Measurements from ENCODE around the gene LIMS1. TPM values are rescaled to one million over a fixed set of nuclear protein-coding genes. Genes with fewer than 3 reads are reported as not detected.
"Not testable (repeated sequence)": the region's sequence is repeated elsewhere in the genome, so short reads cannot be mapped to it uniquely, and the experiment has no call there.

Gene LIMS1
- polyA plus RNA-seq, 3 donors, result 15.8 to 64.4 (median 40.0) TPM

DNA sequence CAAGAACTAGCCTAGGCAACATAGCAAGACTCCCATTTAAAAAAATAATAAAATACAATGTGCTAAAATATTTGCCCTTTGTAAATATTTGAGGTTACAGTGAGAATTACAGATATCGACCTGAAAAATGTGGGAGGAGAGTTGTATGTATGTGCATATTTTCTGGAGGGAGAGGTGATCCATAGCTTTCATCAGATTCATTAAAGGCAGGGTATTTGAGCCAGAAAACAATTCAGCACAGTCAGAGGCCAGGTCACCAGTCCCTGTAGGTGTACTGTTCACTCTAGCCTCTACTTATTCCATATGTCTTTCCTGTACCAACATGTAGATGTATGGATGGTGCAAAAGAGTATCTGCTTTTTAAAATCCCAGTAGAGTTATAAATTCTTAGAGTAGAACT lies 136.0 kb downstream of the LIMS1 start:
- H3K27ac ChIP-seq (ENCODE audit: low read depth, low read length), result not testable (repeated sequence)
- WGBS, 3 donors, result 25 to 81% (median 50%) methylated on average over 1 of the region's 1 CpG

DNA sequence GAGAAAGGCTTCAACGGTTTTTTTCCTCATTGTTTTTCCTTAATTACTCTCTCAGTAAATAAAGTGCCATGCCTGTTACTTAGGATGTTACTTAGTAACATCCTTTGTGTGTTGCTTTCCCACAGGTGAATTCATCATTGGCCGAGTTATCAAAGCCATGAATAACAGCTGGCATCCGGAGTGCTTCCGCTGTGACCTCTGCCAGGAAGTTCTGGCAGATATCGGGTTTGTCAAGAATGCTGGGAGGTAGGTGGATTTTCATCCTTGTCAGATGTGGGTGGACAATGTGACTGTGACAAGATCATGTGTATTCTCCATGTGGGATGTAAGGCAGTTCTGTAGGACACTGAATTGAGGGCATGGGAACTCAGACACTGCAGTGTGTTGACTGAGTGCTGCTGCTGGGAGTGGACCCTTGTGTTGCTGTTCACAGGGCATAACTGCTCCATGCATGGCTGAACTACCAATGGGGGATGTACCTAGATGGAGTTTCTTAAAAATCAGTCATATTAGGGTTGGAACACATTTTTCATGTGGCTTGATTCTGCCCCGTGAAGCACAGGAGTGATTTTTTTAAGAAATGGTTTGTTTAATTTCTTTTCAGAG lies 138.0 kb downstream of the LIMS1 start:
- not testable (repeated sequence) for H3K27ac ChIP-seq (ENCODE audit: low read depth, low read length)
- WGBS, 3 donors, result 33 to 37% methylated on average over 1 of the region's 6 CpGs; no CpG with 5 or more reads in 1 of the 3 donors

DNA sequence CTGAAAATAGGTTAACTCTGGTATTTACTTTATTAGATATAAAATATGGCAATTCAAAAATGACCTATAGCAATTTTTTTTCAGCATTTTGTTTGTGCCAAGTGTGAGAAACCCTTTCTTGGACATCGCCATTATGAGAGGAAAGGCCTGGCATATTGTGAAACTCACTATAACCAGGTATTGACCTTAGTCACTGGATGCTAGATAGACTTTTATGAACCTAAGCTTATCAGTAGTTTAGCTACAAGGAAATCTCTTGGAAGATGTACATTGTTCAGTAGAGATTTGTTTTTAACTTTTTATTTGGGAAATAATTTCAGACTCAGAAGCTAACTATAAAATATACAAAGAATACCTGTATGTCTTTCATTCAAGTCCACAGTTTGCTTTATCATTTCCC lies 142.3 kb downstream of the LIMS1 start:
- H3K27ac ChIP-seq (ENCODE audit: low read depth, low read length), result not testable (repeated sequence)
- 100% methylated on average over 1 of the region's 1 CpG; no CpG with 5 or more reads in 2 of the 3 donors for WGBS, 3 donors

DNA sequence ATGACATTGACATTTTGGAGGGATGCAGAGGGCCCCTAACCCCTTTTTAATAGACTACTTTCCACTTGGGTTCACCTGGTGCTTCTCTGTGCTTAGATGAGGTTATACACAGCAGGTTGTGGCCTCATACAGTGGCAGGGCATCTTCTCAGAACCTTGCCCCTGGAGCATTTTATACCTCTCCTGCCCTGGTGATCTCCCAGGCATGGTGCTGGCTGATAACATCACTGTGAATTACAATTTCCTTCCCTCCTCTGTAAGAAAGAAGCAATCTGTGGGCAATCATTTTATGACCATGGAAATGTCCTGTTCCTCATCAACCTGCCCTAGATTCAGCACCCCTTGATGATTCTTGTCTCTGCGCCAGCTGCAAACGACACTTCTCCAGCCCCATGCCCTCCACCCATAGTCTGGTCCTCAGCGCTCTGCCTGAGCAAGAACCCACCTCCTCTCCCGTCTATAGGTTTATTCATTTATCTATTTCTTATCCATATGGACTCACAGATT lies 143.0 kb downstream of the LIMS1 start:
- H3K27ac ChIP-seq (ENCODE audit: low read depth, low read length), result not testable (repeated sequence)
- WGBS, 3 donors, result 66 to 77% (median 75%) methylated on average over 4 of the region's 4 CpGs

DNA sequence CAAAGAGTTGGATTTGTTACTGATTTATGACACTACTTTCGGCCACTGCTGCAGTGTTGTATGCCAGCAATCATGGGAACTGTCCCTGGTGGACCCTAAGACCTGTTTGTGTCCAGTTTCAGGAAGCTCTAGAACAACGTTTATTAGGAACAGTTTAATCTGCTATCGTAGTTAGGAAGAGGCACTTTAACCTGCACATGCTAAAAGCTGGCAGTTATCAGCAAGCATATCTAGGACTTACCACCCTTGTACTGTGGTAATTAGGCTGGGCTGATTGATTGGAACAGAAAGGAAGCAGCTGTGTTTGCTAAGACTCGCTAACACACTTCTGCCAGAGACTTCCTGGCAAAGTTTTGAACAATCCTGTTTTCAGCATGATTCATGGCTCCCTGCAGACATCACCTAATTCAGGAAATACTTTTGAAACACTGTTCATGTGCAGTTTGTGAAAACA lies 144.0 kb downstream of the LIMS1 start:
- WGBS, 3 donors, result 6 to 15% (median 11%) methylated on average over 4 of the region's 4 CpGs
- H3K27ac ChIP-seq (ENCODE audit: low read depth, low read length), result not testable (repeated sequence)

DNA sequence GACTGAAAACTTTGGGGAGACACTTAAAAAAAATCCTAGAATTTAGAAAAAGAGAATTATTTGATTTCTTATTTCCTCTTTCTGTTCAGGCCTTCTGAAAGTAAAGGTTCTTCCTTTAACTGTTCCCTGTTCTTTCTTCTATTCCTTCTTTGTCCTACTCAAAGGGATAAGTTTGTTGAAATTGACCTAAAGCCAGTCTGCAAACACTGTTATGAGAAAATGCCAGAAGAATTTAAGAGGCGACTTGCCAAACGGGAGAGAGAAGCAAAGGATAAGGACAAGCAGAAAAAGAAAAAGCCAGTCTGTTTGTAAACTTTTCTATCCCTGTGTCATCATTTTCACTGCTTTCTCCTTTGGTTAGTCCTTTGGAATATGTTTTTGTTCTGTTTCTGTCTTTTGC lies 146.5 kb downstream of the LIMS1 start:
- not testable (repeated sequence) for H3K27ac ChIP-seq (ENCODE audit: low read depth, low read length)
- no CpG with 5 or more reads among the region's 2 CpGs for WGBS, 3 donors

DNA sequence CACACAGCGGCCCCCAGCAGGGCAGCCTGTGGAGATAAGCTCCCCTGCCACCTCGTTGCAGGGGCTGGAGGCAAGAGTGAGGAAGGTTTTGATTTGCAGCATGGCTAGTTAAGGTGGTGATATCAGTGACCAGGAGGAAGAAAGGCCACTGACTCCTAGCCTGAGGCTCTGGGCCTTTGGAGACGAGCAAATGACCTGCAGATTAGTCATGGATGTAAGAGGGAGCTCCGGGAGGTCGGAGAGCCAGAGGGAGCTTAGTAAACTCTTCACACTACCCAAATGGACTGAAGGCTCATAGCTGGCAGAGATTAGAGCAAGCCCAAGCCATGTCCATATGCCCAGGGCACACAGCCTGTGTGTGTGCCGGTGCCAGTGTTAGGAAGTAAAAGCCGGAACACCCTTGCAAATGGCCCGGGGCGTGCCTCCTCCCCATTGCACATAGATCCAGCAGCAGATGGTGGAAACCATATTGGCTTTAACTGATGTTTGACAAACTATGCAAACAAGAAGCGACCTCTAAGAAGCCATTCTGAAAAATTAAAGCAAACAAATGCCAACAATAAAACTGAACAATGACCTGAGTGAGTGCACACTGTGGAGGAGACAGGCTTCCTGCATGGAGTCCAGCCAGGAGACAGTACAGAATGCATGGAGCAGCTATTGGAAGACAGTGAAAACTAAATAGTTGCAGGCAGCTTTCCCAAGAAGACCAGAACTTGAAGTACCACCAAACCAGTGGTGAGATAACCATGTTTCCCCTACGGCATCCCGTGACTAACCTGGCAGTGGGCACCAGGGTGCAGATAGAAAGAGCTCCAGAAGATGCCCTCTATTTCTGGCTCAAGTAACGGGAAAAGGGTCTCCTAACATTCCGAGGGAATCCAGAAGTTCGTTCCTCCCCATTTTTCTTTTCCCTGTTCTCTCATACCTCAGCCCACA lies 154.8 kb downstream of the LIMS1 start:
- H3K27ac ChIP-seq (ENCODE audit: low read depth, low read length), result not testable (repeated sequence)
- 75 to 91% (median 89%) methylated on average over 3 to 6 of the region's 15 CpGs for WGBS, 3 donors

DNA sequence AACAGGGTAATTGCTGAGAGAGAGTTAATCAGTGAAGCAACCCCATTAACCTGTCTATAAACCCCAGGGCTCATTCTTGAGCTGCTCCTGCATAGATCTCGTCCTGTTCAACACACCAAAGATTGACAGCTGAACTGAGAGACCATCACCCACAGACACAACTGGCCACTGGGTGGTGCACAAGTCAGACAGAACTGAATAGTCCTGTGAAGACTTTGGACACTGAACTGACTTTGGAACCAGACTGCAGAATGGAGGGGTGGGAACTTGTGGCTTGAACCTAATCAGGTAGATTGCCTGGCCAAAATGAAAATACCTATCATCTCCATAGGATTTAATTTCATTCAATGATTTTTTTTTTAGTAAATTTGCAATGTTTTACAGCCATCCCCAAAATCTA lies 155.7 kb downstream of the LIMS1 start:
- not testable (repeated sequence) for H3K27ac ChIP-seq (ENCODE audit: low read depth, low read length)
- WGBS, 3 donors, result no CpG with 5 or more reads among the region's 1 CpG

DNA sequence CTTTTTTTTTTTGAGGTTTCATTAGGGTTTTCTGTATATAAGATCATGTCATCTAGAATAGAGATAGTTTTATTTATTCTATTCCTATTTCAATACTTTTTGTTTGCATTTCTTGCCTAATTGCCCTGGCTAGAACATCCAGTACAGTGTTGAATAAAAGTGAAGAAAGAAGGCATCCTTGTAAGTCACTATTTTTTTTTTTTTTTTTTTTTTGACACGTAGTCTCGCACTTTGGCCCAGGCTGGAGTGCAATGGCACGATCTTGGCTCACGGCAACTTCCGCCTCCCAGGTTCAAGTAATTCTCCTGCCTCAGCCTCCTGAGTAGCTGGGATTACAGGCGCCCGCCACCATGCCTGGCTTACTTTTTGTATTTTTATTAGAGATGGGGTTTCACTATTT lies 157.2 kb downstream of the LIMS1 start:
- H3K27ac ChIP-seq (ENCODE audit: low read depth, low read length), result no peak overlapping the region
- 97 to 98% (median 97%) methylated on average over 7 of the region's 7 CpGs for WGBS, 3 donors

DNA sequence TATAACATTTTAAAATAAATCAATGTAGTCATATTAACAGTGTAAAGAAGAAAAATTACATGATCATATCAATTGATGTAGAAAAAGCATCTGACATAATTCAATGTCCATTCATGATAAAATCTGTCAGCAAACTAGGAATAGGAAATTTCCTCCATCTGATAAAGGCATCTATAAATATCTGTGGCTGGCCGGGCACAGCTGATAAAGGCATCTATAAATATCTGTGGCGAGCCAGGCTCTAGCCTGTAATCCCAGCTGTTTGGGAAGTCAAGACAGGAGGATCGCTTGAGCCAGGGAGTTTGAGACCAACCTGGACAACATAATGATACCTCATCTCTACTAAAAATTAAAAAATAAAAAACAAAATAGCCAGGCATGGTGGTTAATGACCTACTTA lies 166.9 kb downstream of the LIMS1 start:
- 32 to 44% (median 43%) methylated on average over 3 of the region's 3 CpGs for WGBS, 3 donors
- H3K27ac ChIP-seq (ENCODE audit: low read depth, low read length), result no peak overlapping the region

DNA sequence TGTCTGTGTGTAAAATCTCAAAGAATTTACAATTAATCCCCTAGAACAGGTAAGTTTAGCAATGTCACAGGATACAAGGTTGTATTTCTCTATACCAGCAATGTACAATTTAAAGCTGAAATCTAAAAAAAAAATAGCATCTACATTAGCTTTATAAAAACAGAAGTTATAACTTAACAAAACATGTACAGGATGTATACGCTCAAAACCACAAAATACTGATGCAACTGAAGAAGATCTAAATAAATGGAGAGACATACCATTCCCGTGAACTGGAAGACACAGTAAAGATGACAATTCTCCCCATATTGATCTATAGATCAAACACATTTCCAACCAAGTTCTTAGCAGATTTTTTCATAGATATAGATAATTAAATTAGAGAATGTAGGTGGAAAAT lies 167.5 kb downstream of the LIMS1 start:
- 55 to 94% (median 69%) methylated on average over 2 of the region's 2 CpGs for WGBS, 3 donors
- no peak overlapping the region for H3K27ac ChIP-seq (ENCODE audit: low read depth, low read length)

DNA sequence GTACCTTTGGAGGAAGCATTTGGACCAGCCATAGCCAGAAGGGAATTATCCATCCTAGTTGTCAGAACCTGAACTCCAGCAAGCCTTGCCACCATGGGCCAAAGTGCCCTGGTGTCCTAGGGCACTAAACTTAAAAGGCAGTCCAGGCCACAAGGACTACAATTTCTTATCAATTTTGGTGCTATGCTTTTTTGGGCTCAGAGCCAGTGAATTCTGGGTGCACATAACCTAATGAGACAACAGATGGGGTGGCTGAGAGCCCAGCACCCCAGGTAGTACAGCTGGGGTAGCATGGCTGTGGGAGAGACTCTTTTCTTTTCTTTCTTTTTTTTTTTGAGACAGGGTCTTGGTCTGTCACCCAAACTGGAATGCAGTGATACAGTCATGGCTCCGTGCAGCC lies 170.6 kb downstream of the LIMS1 start:
- no peak overlapping the region for H3K27ac ChIP-seq (ENCODE audit: low read depth, low read length)
- 96 to 100% (median 100%) methylated on average over 1 of the region's 1 CpG for WGBS, 3 donors

DNA sequence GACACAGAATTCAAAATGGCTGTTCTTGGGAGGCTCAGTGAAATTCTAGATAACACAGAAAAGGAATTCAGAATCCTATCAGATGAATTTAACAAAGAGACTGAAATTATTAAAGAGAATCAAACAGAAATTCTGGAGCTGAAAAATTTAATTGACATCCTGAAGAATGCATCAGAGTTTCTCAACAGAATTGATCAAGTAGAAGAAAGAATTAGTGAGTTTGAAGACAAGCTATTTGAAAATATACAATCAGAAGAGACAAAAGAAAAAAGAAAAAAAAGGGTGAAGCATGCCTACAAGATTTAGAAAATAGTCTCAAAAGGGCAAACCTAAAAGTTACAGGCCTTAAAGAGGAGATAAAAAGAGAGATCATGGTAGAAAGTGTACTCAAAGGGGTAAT lies 173.0 kb downstream of the LIMS1 start:
- no peak overlapping the region for H3K27ac ChIP-seq (ENCODE audit: low read depth, low read length)

DNA sequence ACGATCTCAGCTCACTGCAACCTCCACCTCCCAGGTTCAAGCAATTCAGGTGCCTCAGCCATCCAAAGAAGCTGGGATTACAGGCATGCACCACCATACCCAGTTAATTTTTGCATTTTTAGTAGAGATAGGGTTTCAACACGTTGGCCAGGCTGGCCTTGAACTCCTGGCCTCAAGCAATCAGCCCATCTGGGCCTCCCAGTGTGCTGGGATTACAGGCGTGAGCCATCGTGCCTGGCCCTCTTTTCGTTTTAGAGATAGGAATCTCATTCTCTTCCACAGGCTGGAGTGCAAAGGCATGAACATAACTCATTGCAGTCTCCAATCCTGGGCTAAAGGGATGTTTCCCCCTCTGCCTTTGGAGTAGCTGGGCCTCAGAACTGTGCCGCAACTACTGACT lies 182.7 kb downstream of the LIMS1 start:
- H3K27ac ChIP-seq (ENCODE audit: low read depth, low read length), result not testable (repeated sequence)
- WGBS, 3 donors, result 62 to 79% (median 74%) methylated on average over 6 of the region's 6 CpGs

DNA sequence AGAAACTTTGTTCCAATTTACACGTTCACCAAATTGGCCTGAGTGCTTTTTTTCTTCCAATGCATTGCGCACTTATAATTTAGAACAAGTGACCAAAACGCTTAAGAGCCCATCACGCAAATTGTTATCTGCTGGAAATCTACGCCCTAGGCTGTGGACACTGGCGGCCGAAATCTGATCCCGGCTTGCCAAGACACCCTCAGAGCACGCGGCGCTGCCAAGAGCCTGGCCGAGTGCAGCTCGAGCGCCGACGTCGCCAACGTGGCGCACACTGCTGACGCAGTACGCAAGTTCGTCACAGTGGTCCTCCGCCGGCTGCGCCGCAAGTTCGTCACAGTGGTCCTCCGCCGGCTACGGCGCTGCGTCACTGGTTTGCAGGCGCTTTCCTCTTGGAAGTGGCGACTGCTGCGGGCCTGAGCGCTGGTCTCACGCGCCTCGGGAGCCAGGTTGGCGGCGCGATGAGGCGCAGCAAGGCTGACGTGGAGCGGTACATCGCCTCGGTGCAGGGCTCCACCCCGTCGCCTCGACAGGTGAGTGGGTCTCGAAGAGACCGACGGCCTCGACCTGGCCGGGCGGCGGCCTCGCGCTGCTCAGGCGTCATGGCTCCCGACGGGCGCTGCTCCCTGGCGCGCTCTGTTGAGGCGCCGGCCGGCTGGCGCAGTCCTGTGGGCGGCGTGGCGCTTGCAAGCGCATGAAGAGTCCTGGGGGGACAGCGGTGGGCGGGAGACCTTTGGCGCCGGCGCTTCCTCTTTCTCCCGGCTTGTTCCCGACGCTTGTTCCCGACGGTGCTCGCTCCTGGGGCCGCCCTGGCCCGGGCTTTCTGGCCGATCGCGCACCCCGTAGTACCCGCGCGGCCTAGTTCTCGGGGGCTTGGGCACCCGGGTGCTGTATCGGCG lies 185.1 kb downstream of the LIMS1 start, which contains the start of gene RANBP2:
Gene RANBP2 (plus strand): TSS at position 334 of the 896 bp plus-strand sequence. CDS start 125 bp downstream, at position 459.
- peak within 1 kb of the TSS; percentile 97 for H3K27ac ChIP-seq (ENCODE audit: low read depth, low read length)
- 0% methylated on average over 68 to 97 of the region's 97 CpGs for WGBS, 3 donors

DNA sequence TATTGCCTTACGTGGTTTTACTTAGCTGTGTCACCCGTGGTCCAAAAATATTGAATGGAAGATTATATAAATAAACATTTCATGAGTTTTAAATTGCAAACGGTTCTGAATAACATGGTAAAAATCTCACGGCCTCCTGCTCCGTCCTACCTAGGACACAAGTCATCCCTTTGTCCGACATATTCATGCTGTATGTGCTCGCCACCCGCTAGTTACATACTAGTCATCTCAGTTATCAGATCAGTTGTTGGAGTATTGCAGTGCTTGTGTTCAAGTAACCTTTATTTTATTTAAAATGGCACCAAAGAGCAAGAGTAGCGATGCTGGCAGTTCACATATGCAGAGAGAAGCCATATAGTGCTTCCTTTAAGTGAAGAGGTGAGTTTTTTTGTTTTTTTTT lies 191.8 kb downstream of the LIMS1 start:
- not testable (repeated sequence) for H3K27ac ChIP-seq (ENCODE audit: low read depth, low read length)
- 48 to 84% (median 77%) methylated on average over 9 of the region's 9 CpGs for WGBS, 3 donors

DNA sequence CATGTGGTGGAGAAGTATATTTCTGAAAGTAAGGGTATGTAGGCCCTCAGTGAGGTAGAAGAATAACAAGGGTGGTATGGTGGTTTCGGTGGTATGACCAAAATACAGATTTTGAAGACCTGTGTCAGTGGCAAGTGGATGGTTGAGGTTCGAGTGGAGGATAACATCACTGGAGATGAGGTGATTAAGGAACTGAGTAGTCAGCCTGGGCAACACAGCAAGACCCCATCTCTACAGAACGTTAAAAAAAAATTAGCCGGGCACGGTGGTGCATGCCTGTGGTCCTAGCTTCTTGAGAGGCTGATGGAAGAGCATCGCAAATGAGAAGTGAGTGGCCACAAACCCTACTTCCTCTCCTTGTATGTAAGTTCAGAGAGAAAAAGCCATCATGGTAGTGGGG lies 200.4 kb downstream of the LIMS1 start:
- WGBS, 3 donors, result 96 to 98% (median 96%) methylated on average over 6 of the region's 6 CpGs
- not testable (repeated sequence) for H3K27ac ChIP-seq (ENCODE audit: low read depth, low read length)

All from adipose tissue (tissue), 3 donors.